IMR-90 (cell line): ENCODE measurements around the gene SLC26A11. TPM values are rescaled to one million over a fixed set of nuclear protein-coding genes. Genes with fewer than 3 reads are reported as not detected.

ENCODE experiments used
- ATAC-seq: fragments of 200-7000 bp; cut with Tn5 transposase; 2 replicates; pipeline ENCODE4 v1.9.1; 2020; ENCODE audit warnings: low read depth, mild to moderate bottlenecking, moderate library complexity
- BruUV-seq: library from RNA; stranded (reverse); fragments of 400-500 nt; replicated peaks from 2 replicates; lab custom pipeline; 2021; lab: Mats Ljungman, UMichigan
- CTCF ChIA-PET: fragments of 300-600 bp; formaldehyde crosslinking; extraction: SDS; loops from one replicate; lab custom pipeline; 2021; ENCODE audit warnings: antibody characterized with exemption; lab: Yijun Ruan, JAX
- POLR2A ChIA-PET: fragments of 300-600 bp; sonication (Branson Sonifier 250); formaldehyde crosslinking; loops from one replicate; lab custom pipeline; 2022; ENCODE audit warnings: antibody characterized with exemption; ENCODE audit not compliant: unreplicated experiment; lab: Charles Lee
- DNase-seq: peaks from one replicate; pipeline ENCODE4 v3.0.0; 2013
- H2AFZ ChIP-seq: replicated peaks from 2 replicates; pipeline ENCODE3; 2013; ENCODE audit warnings: low read length, mild to moderate bottlenecking; ENCODE audit not compliant: poor library complexity
- H2AK5ac ChIP-seq: 2 replicates; pipeline ENCODE4 v1.6.1; 2013; ENCODE audit warnings: low read depth, low read length, inconsistent platforms
- H2AK9ac ChIP-seq: replicated peaks from 2 replicates; pipeline ENCODE3; 2013; ENCODE audit warnings: mild to moderate bottlenecking, low read depth, low read length, moderate library complexity; ENCODE audit not compliant: poor library complexity
- H2BK120ac ChIP-seq: 2 replicates; pipeline ENCODE4 v1.6.1; 2013; ENCODE audit warnings: low read depth, low read length, inconsistent platforms
- H2BK15ac ChIP-seq: 3 replicates; pipeline ENCODE4 v1.6.1; 2013; ENCODE audit warnings: low read depth, low read length, inconsistent platforms
- H2BK20ac ChIP-seq: 2 replicates; pipeline ENCODE4 v1.6.1; 2013; ENCODE audit warnings: low read depth, mild to moderate bottlenecking, inconsistent platforms, low read length, moderate library complexity
- H2BK5ac ChIP-seq: 2 replicates; pipeline ENCODE4 v1.6.1; 2013; ENCODE audit warnings: mild to moderate bottlenecking, low read depth, low read length, inconsistent platforms; ENCODE audit not compliant: poor library complexity, severe bottlenecking
- H3K14ac ChIP-seq: replicated peaks from 2 replicates; pipeline ENCODE4 v1.6.1; 2013; ENCODE audit warnings: low read depth, low read length, inconsistent platforms
- H3K18ac ChIP-seq: 2 replicates; pipeline ENCODE4 v1.6.1; 2013; ENCODE audit warnings: low read depth, low read length, control low read depth
- H3K23ac ChIP-seq: 2 replicates; pipeline ENCODE4 v1.6.1; 2013; ENCODE audit warnings: low read depth, low read length, inconsistent platforms
- H3K27ac ChIP-seq: 2 replicates; pipeline ENCODE4 v1.5.1; 2013; ENCODE audit warnings: mild to moderate bottlenecking, control low read depth, low read length; ENCODE audit not compliant: insufficient read depth
- H3K27me3 ChIP-seq: 2 replicates; pipeline ENCODE4 v1.6.1; 2013; ENCODE audit warnings: low read length; ENCODE audit not compliant: control insufficient read depth, insufficient read depth
- H3K36me3 ChIP-seq: 2 replicates; pipeline ENCODE4 v1.6.1; 2013; ENCODE audit warnings: low read length, mixed read lengths; ENCODE audit not compliant: control insufficient read depth, insufficient read depth
- H3K4ac ChIP-seq: 2 replicates; pipeline ENCODE4 v1.6.1; 2013; ENCODE audit warnings: low read depth, low read length, inconsistent platforms
- H3K4me1 ChIP-seq: 2 replicates; pipeline ENCODE4 v1.6.1; 2013; ENCODE audit warnings: low read length, mixed read lengths; ENCODE audit not compliant: control insufficient read depth, insufficient read depth
- H3K4me2 ChIP-seq: 2 replicates; pipeline ENCODE4 v1.6.1; 2013; ENCODE audit warnings: low read depth, mild to moderate bottlenecking, control low read depth, low read length, moderate library complexity
- H3K4me3 ChIP-seq: 2 replicates; pipeline ENCODE4 v1.5.1; 2013; ENCODE audit warnings: low read depth, mild to moderate bottlenecking, control low read depth, low read length, moderate library complexity; ENCODE audit not compliant: insufficient read depth
- H3K56ac ChIP-seq: 2 replicates; pipeline ENCODE4 v1.6.1; 2013; ENCODE audit warnings: low read length, inconsistent platforms; ENCODE audit not compliant: insufficient read depth; ENCODE audit errors: extremely low read depth
- H3K79me1 ChIP-seq, 2 experiments: 2 replicates each; pipeline ENCODE4 v1.6.1; 2013; ENCODE audit warnings: low read length in 2 of 2, inconsistent platforms in 1 of 2, low read depth in 1 of 2
- H3K9ac ChIP-seq: 2 replicates; pipeline ENCODE4 v1.6.1; 2013; ENCODE audit warnings: low read depth, low read length, control low read depth
- H3K9me1 ChIP-seq: 2 replicates; pipeline ENCODE4 v1.6.1; 2013; ENCODE audit warnings: low read length, inconsistent platforms; ENCODE audit not compliant: insufficient read depth
- H3K9me3 ChIP-seq: 2 replicates; pipeline ENCODE4 v1.6.1; 2013; ENCODE audit warnings: low read length; ENCODE audit not compliant: control insufficient read depth, insufficient read depth
- H4K20me1 ChIP-seq: 2 replicates; pipeline ENCODE4 v1.6.1; 2013; ENCODE audit warnings: low read length, inconsistent platforms; ENCODE audit not compliant: insufficient read depth
- H4K5ac ChIP-seq: 2 replicates; pipeline ENCODE4 v1.6.1; 2013; ENCODE audit warnings: mild to moderate bottlenecking, low read depth, low read length, control low read depth
- H4K8ac ChIP-seq, 2 experiments: 2 replicates each; pipeline ENCODE4 v1.6.1; 2013; ENCODE audit warnings: low read depth in 2 of 2, low read length in 2 of 2, control low read depth in 1 of 2, inconsistent platforms in 1 of 2
- H4K91ac ChIP-seq: 2 replicates; pipeline ENCODE4 v1.6.1; 2013; ENCODE audit warnings: low read depth, low read length, inconsistent platforms; ENCODE audit not compliant: insufficient read depth
- BHLHE40 ChIP-seq: fragments of 150-350 bp; IDR thresholded peaks from 2 replicates; pipeline ENCODE4 v1.6.1; 2016; ENCODE audit warnings: mild to moderate bottlenecking, low read depth, low read length
- POLR2A ChIP-seq: IDR thresholded peaks from 2 replicates; pipeline ENCODE4 v1.6.1; 2012; ENCODE audit warnings: mild to moderate bottlenecking, low read depth, low read length
- RAD21 ChIP-seq: IDR thresholded peaks from 2 replicates; pipeline ENCODE4 v1.6.1; 2012; ENCODE audit warnings: low read length, improper control_type of control experiment
- SMC3 ChIP-seq: fragments of 150-350 bp; IDR thresholded peaks from 2 replicates; pipeline ENCODE4 v1.6.1; 2016; ENCODE audit warnings: low read depth, mild to moderate bottlenecking, antibody characterized with exemption, low read length, moderate library complexity
- WGBS, 2 experiments: methylation state at CpG; one replicate each; pipeline versions ENCODE4 v1.1.5 to v1.1.7; 2013; ENCODE audit warnings: missing lambda C conversion rate in 2 of 2; ENCODE audit not compliant: insufficient read length in 1 of 2; ENCODE audit errors: extremely low coverage in 2 of 2; 5-methylcytosine and 5-hydroxymethylcytosine counted together
- dilution Hi-C: fragments of 300-500 bp; cut with HindIII; formaldehyde crosslinking; loops from one replicate; pipeline ENCODE4 v1.14.3; 2018; ENCODE audit warnings: low sequenced_read_pairs; ENCODE audit not compliant: unreplicated experiment
- in situ Hi-C: fragments of 300-500 bp; cut with MboI; formaldehyde crosslinking; loops from 3 replicates; pipeline ENCODE4 v1.14.3; 2019; ENCODE audit warnings: low sequenced_read_pairs, inconsistent platforms, mixed read lengths
- intact Hi-C: fragments of 100-400 bp; cut with micrococcal nuclease; formaldehyde crosslinking; loops from 2 replicates; pipeline ENCODE4 v1.10.0; 2022
- polyA plus RNA-seq, 3 experiments: library from polyadenylated mRNA; depleted of rRNA; stranded (reverse); fragments of >200 nt; gene quantifications; 2 replicates each; pipeline ENCODE4 v1.2.3, GENCODE V29; 2012; ENCODE audit warnings: low replicate concordance in 1 of 3
- total RNA-seq: library from RNA; depleted of rRNA; stranded (reverse); fragments of >200 nt; gene quantifications from 2 replicates; pipeline ENCODE4 v1.2.3, GENCODE V29; 2012
- TF ChIP-seq, protein P1 (sequence below): conservative IDR thresholded peaks from 2 replicates; pipeline ENCODE4 v1.5.1; 2012; ENCODE audit warnings: mild to moderate bottlenecking, low read depth, low read length, improper control_type of control experiment

Gene SLC26A11
- total and polyA plus RNA-seq, 2 of the 4 experiments (the other 2 are of a cell fraction): 3.2 to 15.6 TPM

DNA sequence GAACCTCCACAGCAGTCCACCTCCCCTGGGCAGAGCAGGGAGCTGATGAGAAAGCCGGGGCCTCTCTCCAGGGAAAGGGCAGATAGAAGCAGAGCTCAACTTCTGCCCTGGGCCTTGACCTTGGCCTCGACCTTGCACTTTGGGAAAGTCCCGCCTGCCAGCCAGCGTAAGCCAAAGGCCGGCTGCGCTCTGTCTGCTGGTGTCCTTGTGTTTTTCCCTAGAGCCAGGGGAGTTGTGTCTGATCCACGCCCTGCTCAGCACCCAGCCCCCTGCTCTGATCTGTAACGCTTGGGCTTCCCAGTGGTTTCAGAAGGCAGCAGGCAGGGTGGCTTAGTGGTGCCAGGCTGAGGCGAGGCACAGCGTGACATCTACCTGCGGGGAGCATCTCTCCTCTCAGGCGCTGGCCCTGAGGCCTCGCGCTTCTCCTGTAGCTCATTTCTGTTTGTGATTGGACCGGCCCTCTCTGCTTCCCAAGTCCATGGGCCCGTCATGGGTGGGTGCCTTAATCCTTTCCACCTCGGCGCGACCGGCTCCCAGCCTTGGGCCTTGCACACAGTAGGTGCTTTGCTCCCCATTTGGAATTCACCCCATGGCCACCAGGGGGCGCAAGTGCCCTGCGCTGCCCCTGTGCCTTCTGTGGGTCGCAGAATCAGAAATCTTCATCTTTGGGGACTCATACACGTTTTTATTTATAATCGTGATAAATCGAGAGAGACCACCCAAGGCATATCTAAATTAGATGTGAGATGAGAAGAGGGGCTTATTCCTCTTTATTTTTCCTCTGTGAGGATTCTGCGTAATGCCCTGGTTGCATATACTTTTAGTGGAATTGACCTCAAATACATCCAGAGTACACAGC is 24.3 kb upstream of the SLC26A11 start:
- no peak overlapping the region for H3K9ac ChIP-seq
- H3K27me3 ChIP-seq: peaks cover 25% of the 10 kb centered on the region
- no peak overlapping the region for H3K14ac ChIP-seq
- no peaks in the 10 kb centered on the region for H3K36me3 ChIP-seq
- peak overlapping the region; percentile 72 for H2AFZ ChIP-seq
- no peak overlapping the region for H3K18ac ChIP-seq
- H3K9me1 ChIP-seq: no peaks in the 10 kb centered on the region
- dilution Hi-C loops (no loop called here), intact Hi-C loops (no loop called here), in situ Hi-C loops (no loop called here)
- H4K20me1 ChIP-seq: no peaks in the 10 kb centered on the region
- ATAC-seq (0 out of 2 replicates have a peak, but pooled peaks have one; percentile 18), DNase-seq (no peak)
- no peak overlapping the region for H4K5ac ChIP-seq
- no TSS peak for BruUV-seq
- H4K91ac ChIP-seq: no peak overlapping the region
- 69% methylated on average over 15 of the region's 27 CpGs; no CpG with 5 or more reads in 1 of the 2 experiments for WGBS, 2 experiments
- H3K4me1 ChIP-seq: no peaks in the 10 kb centered on the region
- H4K8ac ChIP-seq: no peak overlapping the region
- no peak overlapping the region for H2AK5ac ChIP-seq
- no peak overlapping the region for H3K56ac ChIP-seq
- TF ChIP-seq SMC3 (peak; percentile 67), RAD21 (peak; percentile 82), POLR2A (no peak), BHLHE40 (no peak)
- TF ChIP-seq, protein P1, sequence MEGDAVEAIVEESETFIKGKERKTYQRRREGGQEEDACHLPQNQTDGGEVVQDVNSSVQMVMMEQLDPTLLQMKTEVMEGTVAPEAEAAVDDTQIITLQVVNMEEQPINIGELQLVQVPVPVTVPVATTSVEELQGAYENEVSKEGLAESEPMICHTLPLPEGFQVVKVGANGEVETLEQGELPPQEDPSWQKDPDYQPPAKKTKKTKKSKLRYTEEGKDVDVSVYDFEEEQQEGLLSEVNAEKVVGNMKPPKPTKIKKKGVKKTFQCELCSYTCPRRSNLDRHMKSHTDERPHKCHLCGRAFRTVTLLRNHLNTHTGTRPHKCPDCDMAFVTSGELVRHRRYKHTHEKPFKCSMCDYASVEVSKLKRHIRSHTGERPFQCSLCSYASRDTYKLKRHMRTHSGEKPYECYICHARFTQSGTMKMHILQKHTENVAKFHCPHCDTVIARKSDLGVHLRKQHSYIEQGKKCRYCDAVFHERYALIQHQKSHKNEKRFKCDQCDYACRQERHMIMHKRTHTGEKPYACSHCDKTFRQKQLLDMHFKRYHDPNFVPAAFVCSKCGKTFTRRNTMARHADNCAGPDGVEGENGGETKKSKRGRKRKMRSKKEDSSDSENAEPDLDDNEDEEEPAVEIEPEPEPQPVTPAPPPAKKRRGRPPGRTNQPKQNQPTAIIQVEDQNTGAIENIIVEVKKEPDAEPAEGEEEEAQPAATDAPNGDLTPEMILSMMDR: peak; percentile 66
- no peak overlapping the region for H2BK15ac ChIP-seq
- H2BK5ac ChIP-seq: no peak overlapping the region
- ChIA-PET POLR2A (interaction anchor here (0.6 to 0.7 kb wide), 2 partner anchors 8 to 10 kb away, joined by 3 read pairs; no protein-coding TSS in a partner anchor), CTCF (interaction anchor here (0.6 to 1.9 kb wide), 4 partner anchors 12 to 95 kb away, joined by 3 to 4 read pairs (median 3); partner anchors contain the start of gene GAA)
- no peak overlapping the region for H3K27ac ChIP-seq
- no peak overlapping the region for H3K4me3 ChIP-seq
- H3K4me2 ChIP-seq: no peak overlapping the region
- no peaks in the 10 kb centered on the region for H3K79me1 ChIP-seq
- no peak overlapping the region for H2BK120ac ChIP-seq
- no peak overlapping the region for H2BK20ac ChIP-seq
- no peaks in the 10 kb centered on the region for H3K9me3 ChIP-seq
- no peak overlapping the region for H3K4ac ChIP-seq
- H2AK9ac ChIP-seq: peak overlapping the region; percentile 37
- H3K23ac ChIP-seq: no peak overlapping the region
